AG09309 (cell line): ENCODE results near the gene C2orf80.
"Not testable (repeated sequence)": the region's sequence is repeated elsewhere in the genome, so short reads cannot be mapped to it uniquely, and the experiment has no call there.

ENCODE experiments used
- DNase-seq: peaks from one replicate; pipeline ENCODE4 v3.0.0-alpha.2; 2010; ENCODE audit warnings: low read depth
- H3K4me3 ChIP-seq: 2 replicates; pipeline ENCODE4 v1.5.1; 2011; ENCODE audit warnings: mild to moderate bottlenecking, low read depth, low read length, moderate library complexity; ENCODE audit not compliant: control insufficient read depth
- TF ChIP-seq, protein P1 (sequence below): IDR thresholded peaks from 2 replicates; pipeline ENCODE4 v1.5.1; 2011; ENCODE audit warnings: mild to moderate bottlenecking, low read depth, low read length, inconsistent platforms; ENCODE audit not compliant: insufficient read depth, control insufficient read depth; ENCODE audit errors: missing control alignments

The C2orf80 gene

DNA sequence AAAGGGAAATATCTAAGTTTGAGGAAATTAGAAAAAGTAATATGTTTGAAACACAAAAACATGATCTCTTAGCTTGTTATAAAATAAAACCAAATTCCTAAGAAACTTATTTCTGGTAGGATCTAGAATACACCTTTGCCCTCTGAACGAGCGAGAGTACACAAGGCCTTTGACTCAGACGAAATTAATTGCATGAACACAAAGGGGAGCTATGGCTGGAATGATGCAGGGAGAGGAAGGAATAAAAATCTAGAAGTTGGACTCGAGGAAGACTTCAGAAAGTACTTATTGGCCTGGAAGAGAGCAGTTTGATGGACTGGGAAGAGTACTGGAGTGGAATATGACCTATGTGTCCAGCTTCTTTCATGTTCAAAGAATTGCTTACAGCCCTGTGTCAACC is 64.6 kb downstream of the C2orf80 start:
- DNase-seq: no peak
- no peak overlapping the region for H3K4me3 ChIP-seq
- TF ChIP-seq, protein P1, sequence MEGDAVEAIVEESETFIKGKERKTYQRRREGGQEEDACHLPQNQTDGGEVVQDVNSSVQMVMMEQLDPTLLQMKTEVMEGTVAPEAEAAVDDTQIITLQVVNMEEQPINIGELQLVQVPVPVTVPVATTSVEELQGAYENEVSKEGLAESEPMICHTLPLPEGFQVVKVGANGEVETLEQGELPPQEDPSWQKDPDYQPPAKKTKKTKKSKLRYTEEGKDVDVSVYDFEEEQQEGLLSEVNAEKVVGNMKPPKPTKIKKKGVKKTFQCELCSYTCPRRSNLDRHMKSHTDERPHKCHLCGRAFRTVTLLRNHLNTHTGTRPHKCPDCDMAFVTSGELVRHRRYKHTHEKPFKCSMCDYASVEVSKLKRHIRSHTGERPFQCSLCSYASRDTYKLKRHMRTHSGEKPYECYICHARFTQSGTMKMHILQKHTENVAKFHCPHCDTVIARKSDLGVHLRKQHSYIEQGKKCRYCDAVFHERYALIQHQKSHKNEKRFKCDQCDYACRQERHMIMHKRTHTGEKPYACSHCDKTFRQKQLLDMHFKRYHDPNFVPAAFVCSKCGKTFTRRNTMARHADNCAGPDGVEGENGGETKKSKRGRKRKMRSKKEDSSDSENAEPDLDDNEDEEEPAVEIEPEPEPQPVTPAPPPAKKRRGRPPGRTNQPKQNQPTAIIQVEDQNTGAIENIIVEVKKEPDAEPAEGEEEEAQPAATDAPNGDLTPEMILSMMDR: no peak

DNA sequence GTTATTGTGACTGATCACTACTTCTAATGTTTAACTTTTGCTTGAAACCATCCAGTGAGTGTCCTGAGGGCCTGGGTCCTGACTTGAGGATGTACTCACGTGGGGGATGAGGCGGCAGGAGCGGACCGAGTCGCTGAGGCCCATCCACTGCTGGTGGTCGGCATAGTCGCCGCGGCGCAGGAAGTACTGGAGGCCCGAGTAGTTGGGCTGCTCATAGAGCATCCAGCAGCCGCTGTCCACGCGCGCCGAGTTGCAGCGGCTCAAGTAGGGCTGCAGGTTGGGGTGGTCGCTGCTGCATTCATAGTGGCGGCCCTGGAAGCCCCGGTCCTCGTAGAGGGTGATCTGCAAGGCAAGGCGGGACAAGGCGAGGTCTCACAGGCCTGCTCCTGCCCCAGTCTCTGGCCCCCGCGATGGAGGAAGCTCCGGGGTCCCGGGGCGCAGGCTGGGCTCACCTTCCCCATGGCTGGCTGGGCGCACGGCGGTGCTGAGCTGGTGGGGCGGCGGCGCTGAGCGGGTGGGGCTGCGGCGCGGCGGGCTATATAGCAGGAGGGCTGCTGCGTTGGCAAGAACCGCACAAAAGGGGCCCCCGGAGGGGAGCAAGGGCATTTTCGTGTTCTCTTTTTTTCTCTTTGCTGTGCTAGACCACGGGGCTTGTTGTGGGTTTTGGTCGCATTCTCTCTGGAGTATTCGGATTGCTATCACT is 65.7 kb downstream of the C2orf80 start, which contains the start of gene CRYGD:
Gene CRYGD (minus strand): TSS at position 512 of the 703 bp plus-strand sequence. CDS start 51 bp downstream, at position 461.
- DNase-seq, H3K4me3 ChIP-seq: not testable (repeated sequence)

DNA sequence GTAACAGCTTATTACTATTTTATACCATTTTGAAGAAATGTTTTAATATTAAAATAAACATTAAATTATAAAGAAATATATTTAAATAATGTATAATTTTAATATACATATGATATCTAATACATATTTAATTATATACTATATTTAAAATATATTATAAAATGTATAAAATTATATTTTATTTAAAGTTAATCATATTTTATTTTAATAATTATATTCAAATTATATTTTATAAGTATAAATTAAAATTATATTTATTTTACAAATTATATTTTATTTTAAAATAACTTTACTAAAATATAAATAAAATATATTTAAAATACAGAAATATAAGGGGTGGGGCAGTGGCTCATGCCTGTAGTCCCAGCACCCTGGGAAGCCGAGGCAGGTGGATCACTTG is 67.6 kb downstream of the C2orf80 start:
- no peak for DNase-seq
- TF ChIP-seq, protein P1: no peak
- H3K4me3 ChIP-seq: no peak overlapping the region

DNA sequence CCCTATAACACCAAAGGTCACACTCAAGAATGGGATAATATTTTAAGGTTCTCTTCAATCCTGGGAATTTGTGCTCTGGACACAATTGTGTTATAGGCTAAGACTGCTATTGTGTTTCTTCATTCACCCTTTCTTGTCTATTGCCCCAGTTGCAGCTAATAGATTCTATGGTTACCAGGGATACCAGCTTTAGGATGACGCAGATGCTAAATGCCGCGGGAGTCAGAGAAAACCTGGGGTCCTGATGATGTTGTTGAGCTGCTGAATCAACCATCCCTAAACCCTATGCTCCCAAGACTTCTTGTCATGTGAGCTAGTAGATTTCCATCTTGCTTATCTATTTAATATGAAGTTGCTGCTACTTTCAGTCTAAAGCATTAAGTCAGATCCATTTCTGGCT is 70.9 kb downstream of the C2orf80 start:
- no peak for DNase-seq
- H3K4me3 ChIP-seq: no peak overlapping the region
- TF ChIP-seq, protein P1: no peak

DNA sequence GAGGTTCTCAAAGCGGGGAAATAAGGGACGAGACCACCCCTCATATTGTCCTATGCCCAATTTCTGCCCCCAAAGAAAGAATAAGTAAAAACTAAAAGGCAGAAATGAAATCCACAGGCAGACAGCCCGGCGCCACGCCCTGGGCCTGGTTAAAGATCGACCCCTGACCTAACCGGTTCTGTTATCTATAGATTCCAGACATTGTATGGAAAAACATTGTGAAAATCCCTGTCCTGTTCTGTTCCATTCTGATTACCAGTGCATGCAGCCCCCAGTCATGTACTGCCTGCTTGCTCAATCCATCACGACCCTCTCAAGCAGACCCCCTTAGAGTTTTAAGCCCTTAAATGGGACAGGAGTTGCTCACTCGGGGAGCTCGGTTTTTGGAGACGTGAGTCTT is 72.4 kb downstream of the C2orf80 start:
- not testable (repeated sequence) for H3K4me3 ChIP-seq, DNase-seq
